Neural cell (in vitro differentiated cells): ENCODE measurements around the gene AFF1. TPM values are rescaled to one million over a fixed set of nuclear protein-coding genes. Genes with fewer than 3 reads are reported as not detected.

Experiments
- H2AFZ ChIP-seq: fragments of 200-600, 300-800 bp; sonication (generic), shearing (Covaris generic); 2 replicates; pipeline ENCODE4 v1.6.0; 2014; ENCODE audit warnings: low read depth, mild to moderate bottlenecking, antibody characterized with exemption, low read length, moderate library complexity
- H3F3A ChIP-seq: fragments of 200-600 bp; shearing (Covaris generic); 2 replicates; pipeline ENCODE4 v1.6.1; 2016; ENCODE audit warnings: mild to moderate bottlenecking, moderate library complexity, mixed read lengths, antibody characterized with exemption, low read length; ENCODE audit not compliant: insufficient read depth, poor library complexity, severe bottlenecking
- H3K27ac ChIP-seq: fragments of 200-600, 300-800 bp; sonication (generic), shearing (Covaris generic); 2 replicates; pipeline ENCODE4 v1.5.1; 2014; ENCODE audit warnings: mild to moderate bottlenecking, low read length, moderate library complexity
- H3K27me3 ChIP-seq: fragments of 300-800, 200-600 bp; sonication (generic), shearing (Covaris generic); 2 replicates; pipeline ENCODE4 v1.6.0; 2014; ENCODE audit warnings: mild to moderate bottlenecking, low read depth, low read length, moderate library complexity; ENCODE audit not compliant: insufficient read depth
- H3K36me3 ChIP-seq: fragments of 300-800, 200-600 bp; sonication (generic), shearing (Covaris generic); 2 replicates; pipeline ENCODE4 v1.5.1; 2014; ENCODE audit warnings: mild to moderate bottlenecking, antibody characterized with exemption, low read length, moderate library complexity; ENCODE audit not compliant: insufficient read depth
- H3K4me2 ChIP-seq: fragments of 300-800, 200-600 bp; sonication (generic), shearing (Covaris generic); 2 replicates; pipeline ENCODE4 v1.6.0; 2014; ENCODE audit warnings: mild to moderate bottlenecking, low read length
- H3K4me3 ChIP-seq: fragments of 300-800, 200-600 bp; sonication (generic), shearing (Covaris generic); 2 replicates; pipeline ENCODE4 v1.5.1; 2014; ENCODE audit warnings: mild to moderate bottlenecking, low read length, moderate library complexity
- H3K79me2 ChIP-seq: fragments of 200-600 bp; shearing (Covaris generic); replicated peaks from 2 replicates; pipeline ENCODE4 v1.6.0; 2014; ENCODE audit warnings: mild to moderate bottlenecking, low read length, moderate library complexity; ENCODE audit not compliant: insufficient read depth
- H3K9ac ChIP-seq: fragments of 300-800, 200-600 bp; sonication (generic), shearing (Covaris generic); 2 replicates; pipeline ENCODE4 v1.6.1; 2016; ENCODE audit warnings: mild to moderate bottlenecking, low read length, mixed read lengths
- H3K9me2 ChIP-seq: fragments of 200-600 bp; shearing (Covaris generic); 2 replicates; pipeline ENCODE4 v1.6.1; 2016; ENCODE audit warnings: mild to moderate bottlenecking, low read length, mixed read lengths; ENCODE audit not compliant: insufficient read depth
- H3K9me3 ChIP-seq: fragments of 200-600, 300-800 bp; sonication (generic), shearing (Covaris generic); 2 replicates; pipeline ENCODE4 v1.6.1; 2016; ENCODE audit warnings: mild to moderate bottlenecking, mixed run types, low read length, moderate library complexity, mixed read lengths
- H4K20me1 ChIP-seq: fragments of 200-600 bp; shearing (Covaris generic); 2 replicates; pipeline ENCODE4 v1.6.1; 2016; ENCODE audit warnings: mild to moderate bottlenecking, mixed run types; ENCODE audit not compliant: insufficient read depth
- EP300 ChIP-seq: fragments of 450-650 bp; conservative IDR thresholded peaks from 2 replicates; pipeline ENCODE4 v1.6.1; 2014; ENCODE audit warnings: antibody characterized with exemption, mild to moderate bottlenecking, moderate library complexity; ENCODE audit not compliant: poor library complexity, severe bottlenecking
- EZH2 ChIP-seq: fragments of 200-600, 300-800 bp; shearing (Covaris generic), sonication (generic); IDR thresholded peaks from 2 replicates; pipeline ENCODE4 v1.6.1; 2014; ENCODE audit warnings: antibody characterized with exemption, low read length, borderline replicate concordance, mild to moderate bottlenecking; ENCODE audit not compliant: insufficient read depth, poor library complexity, severe bottlenecking
- MXI1 ChIP-seq: fragments of 450-650 bp; conservative IDR thresholded peaks from 2 replicates; pipeline ENCODE4 v1.6.1; 2014; ENCODE audit warnings: antibody characterized with exemption, mild to moderate bottlenecking; ENCODE audit not compliant: poor library complexity, severe bottlenecking
- POLR2AphosphoS5 ChIP-seq: IDR thresholded peaks from 2 replicates; pipeline ENCODE4 v1.6.1; 2012
- RAD21 ChIP-seq: fragments of 450-650 bp; conservative IDR thresholded peaks from 2 replicates; pipeline ENCODE4 v1.6.1; 2014; ENCODE audit warnings: antibody characterized with exemption, mild to moderate bottlenecking, moderate library complexity
- SMC3 ChIP-seq: fragments of 450-650 bp; conservative IDR thresholded peaks from 2 replicates; pipeline ENCODE4 v1.6.1; 2014; ENCODE audit warnings: antibody characterized with exemption, mild to moderate bottlenecking, moderate library complexity; ENCODE audit not compliant: poor library complexity
- TAF1 ChIP-seq: IDR thresholded peaks from 2 replicates; pipeline ENCODE4 v1.6.1; 2012; ENCODE audit warnings: low read depth
- polyA plus RNA-seq: library from polyadenylated mRNA; depleted of rRNA; stranded (reverse); fragments of >200 nt; gene quantifications from 2 replicates; pipeline ENCODE4 v1.2.3, GENCODE V29; 2014
- TF ChIP-seq, protein P1 (sequence below): fragments of 450-650 bp; IDR thresholded peaks from 2 replicates; pipeline ENCODE4 v1.5.1; 2014; ENCODE audit warnings: antibody characterized with exemption, mild to moderate bottlenecking, moderate library complexity; ENCODE audit not compliant: poor library complexity, severe bottlenecking
- TF ChIP-seq, protein P2 (sequence below): IDR thresholded peaks from 2 replicates; pipeline ENCODE4 v1.6.1; 2012; ENCODE audit warnings: borderline replicate concordance

Gene AFF1
- polyA plus RNA-seq, 1 donor from 2014 or later: 0.63 TPM

DNA sequence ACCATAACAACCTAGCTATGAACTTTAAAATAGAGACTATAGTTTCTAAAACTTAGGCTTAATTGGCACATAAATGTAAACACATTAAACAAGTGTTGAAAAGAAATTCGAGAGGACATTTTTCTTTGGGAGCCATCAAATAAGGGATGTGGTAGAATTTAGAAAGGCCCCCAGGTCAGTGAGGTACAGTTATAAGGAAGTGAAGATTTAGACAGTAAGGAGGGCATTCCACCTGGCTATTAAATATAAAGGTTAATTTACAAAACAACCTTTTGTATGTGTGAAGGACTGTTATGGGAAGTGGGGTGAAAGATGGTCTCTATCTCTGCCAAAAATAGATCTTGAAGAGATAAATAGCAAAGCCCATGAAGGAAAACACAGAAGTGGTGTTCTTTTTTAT lies 83.9 kb downstream of the AFF1 start:
- no peak overlapping the region for H3K9ac ChIP-seq
- H3K36me3 ChIP-seq: no peaks in the 10 kb centered on the region
- H3F3A ChIP-seq: no peaks in the 10 kb centered on the region
- no peak for TF ChIP-seq POLR2AphosphoS5
- TF ChIP-seq SMC3: no peak
- TF ChIP-seq, protein P1, sequence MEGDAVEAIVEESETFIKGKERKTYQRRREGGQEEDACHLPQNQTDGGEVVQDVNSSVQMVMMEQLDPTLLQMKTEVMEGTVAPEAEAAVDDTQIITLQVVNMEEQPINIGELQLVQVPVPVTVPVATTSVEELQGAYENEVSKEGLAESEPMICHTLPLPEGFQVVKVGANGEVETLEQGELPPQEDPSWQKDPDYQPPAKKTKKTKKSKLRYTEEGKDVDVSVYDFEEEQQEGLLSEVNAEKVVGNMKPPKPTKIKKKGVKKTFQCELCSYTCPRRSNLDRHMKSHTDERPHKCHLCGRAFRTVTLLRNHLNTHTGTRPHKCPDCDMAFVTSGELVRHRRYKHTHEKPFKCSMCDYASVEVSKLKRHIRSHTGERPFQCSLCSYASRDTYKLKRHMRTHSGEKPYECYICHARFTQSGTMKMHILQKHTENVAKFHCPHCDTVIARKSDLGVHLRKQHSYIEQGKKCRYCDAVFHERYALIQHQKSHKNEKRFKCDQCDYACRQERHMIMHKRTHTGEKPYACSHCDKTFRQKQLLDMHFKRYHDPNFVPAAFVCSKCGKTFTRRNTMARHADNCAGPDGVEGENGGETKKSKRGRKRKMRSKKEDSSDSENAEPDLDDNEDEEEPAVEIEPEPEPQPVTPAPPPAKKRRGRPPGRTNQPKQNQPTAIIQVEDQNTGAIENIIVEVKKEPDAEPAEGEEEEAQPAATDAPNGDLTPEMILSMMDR: no peak
- TF ChIP-seq EP300: no peak
- TF ChIP-seq MXI1: no peak
- no peak for TF ChIP-seq EZH2
- TF ChIP-seq RAD21: no peak
- TF ChIP-seq TAF1: no peak
- H3K9me2 ChIP-seq: no peaks in the 10 kb centered on the region
- H3K27me3 ChIP-seq: no peaks in the 10 kb centered on the region
- no peaks in the 10 kb centered on the region for H4K20me1 ChIP-seq
- H3K27ac ChIP-seq: no peak overlapping the region
- H2AFZ ChIP-seq: no peak overlapping the region
- no peak overlapping the region for H3K4me2 ChIP-seq
- peaks cover 45% of the 10 kb centered on the region for H3K79me2 ChIP-seq
- no peak overlapping the region for H3K4me3 ChIP-seq
- no peaks in the 10 kb centered on the region for H3K9me3 ChIP-seq

DNA sequence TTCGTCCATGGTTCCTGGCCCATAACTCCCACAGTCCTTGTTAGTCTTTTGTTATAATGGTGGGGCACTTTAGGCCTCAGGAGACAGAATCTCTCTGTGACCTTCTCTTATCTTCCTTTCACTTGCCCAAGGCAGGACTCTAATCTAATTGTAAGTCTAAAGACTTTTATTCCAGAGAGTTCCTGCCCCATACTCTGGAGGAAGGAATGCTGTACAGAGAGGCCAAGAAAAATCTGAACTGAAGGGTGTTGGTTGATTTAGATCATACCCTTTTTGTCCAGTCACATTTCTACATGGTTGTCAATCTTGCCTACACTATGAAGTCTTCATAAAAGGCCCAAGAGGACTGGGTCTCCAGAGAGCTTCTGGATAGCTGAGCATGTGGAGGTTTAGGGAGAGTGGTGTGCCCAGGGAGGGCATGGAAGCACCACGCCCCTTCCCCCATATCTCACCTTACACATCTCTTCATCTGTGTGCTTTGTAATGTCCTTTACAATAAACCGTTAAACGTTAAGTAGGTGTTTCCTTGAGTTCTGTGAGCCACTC lies 84.5 kb downstream of the AFF1 start:
- H3K4me3 ChIP-seq: no peak overlapping the region
- H3K9me2 ChIP-seq: no peaks in the 10 kb centered on the region
- no peak overlapping the region for H3K4me2 ChIP-seq
- H3K27ac ChIP-seq: no peak overlapping the region
- H3K79me2 ChIP-seq: peaks cover 44% of the 10 kb centered on the region
- H3K36me3 ChIP-seq: no peaks in the 10 kb centered on the region
- H2AFZ ChIP-seq: no peak overlapping the region
- H3K27me3 ChIP-seq: no peaks in the 10 kb centered on the region
- no peaks in the 10 kb centered on the region for H4K20me1 ChIP-seq
- H3K9me3 ChIP-seq: no peaks in the 10 kb centered on the region
- TF ChIP-seq EP300 (no peak), EZH2 (no peak), TAF1 (no peak), SMC3 (no peak), POLR2AphosphoS5 (no peak), MXI1 (no peak), RAD21 (no peak)
- TF ChIP-seq, protein P1: no peak
- TF ChIP-seq, protein P2, sequence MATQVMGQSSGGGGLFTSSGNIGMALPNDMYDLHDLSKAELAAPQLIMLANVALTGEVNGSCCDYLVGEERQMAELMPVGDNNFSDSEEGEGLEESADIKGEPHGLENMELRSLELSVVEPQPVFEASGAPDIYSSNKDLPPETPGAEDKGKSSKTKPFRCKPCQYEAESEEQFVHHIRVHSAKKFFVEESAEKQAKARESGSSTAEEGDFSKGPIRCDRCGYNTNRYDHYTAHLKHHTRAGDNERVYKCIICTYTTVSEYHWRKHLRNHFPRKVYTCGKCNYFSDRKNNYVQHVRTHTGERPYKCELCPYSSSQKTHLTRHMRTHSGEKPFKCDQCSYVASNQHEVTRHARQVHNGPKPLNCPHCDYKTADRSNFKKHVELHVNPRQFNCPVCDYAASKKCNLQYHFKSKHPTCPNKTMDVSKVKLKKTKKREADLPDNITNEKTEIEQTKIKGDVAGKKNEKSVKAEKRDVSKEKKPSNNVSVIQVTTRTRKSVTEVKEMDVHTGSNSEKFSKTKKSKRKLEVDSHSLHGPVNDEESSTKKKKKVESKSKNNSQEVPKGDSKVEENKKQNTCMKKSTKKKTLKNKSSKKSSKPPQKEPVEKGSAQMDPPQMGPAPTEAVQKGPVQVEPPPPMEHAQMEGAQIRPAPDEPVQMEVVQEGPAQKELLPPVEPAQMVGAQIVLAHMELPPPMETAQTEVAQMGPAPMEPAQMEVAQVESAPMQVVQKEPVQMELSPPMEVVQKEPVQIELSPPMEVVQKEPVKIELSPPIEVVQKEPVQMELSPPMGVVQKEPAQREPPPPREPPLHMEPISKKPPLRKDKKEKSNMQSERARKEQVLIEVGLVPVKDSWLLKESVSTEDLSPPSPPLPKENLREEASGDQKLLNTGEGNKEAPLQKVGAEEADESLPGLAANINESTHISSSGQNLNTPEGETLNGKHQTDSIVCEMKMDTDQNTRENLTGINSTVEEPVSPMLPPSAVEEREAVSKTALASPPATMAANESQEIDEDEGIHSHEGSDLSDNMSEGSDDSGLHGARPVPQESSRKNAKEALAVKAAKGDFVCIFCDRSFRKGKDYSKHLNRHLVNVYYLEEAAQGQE: no peak
- H3F3A ChIP-seq: no peaks in the 10 kb centered on the region
- no peak overlapping the region for H3K9ac ChIP-seq
